Stomach (tissue), 4 donors: ENCODE data around the gene STRN4.
A peak's percentile ranks its signal among the peaks of the same experiment; 100 is the strongest.

Experiments used
- CTCF ChIP-seq, 7 experiments: fragments of 450-650 bp in 4 of 7; fragments of 200-600 bp in 3 of 7; sonication (generic) in 3 of 7; IDR thresholded peaks; one replicate each; pipeline ENCODE4 v1.5.1; 2016 to 2019; ENCODE audit warnings: antibody characterized with exemption in 7 of 7, control low read depth in 2 of 7, mild to moderate bottlenecking in 1 of 7
- EP300 ChIP-seq: sonication (generic); formaldehyde crosslinking; IDR thresholded peaks from one replicate; pipeline ENCODE4 v1.6.1; 2017; ENCODE audit warnings: antibody characterized with exemption
- POLR2A ChIP-seq, 4 donors: fragments of 450-650 bp; IDR thresholded peaks; one replicate each; pipeline ENCODE4 v1.6.1; 2016; ENCODE audit warnings: antibody characterized with exemption in 4 of 4, control low read depth in 2 of 4, mild to moderate bottlenecking in 1 of 4, moderate library complexity in 1 of 4
- POLR2AphosphoS5 ChIP-seq, 3 donors: sonication (generic); formaldehyde crosslinking; IDR thresholded peaks; one replicate each; pipeline ENCODE4 v1.6.1; 2016; ENCODE audit warnings: antibody characterized with exemption in 3 of 3

GRCh38 chr19:46697204-46697960, 48.9 kb downstream of the STRN4 start:
- TF ChIP-seq POLR2AphosphoS5 (IDR thresholded peaks at IDR 0.05) (peak in 1 of 3 donors; percentile 57), CTCF (IDR thresholded peaks at IDR 0.05) (no peak), POLR2A (IDR thresholded peaks at IDR 0.05) (no peak), EP300 (no peak)
